ENCODE results near the gene ARL8B.

DNA sequence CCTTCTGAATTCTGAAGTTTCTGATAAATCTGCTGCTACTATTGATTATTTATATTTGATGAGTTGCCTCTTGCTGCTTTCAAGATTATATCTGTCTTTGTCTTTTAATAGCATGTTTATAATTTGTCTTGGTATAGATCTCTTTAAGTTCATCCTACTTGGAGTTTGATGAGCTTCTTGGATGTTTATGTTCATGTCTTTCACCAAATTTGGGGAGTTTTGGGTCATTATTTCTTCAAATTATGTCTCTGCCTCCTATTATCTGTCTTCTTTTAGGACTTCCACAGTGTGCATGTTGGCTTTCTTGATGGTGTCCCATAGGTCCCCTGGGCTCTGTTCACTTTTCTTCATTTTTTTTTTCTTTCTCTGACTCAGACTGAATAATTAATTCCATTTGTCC lies 33.1 kb downstream of the ARL8B start:
- TF ChIP-seq, protein P1, sequence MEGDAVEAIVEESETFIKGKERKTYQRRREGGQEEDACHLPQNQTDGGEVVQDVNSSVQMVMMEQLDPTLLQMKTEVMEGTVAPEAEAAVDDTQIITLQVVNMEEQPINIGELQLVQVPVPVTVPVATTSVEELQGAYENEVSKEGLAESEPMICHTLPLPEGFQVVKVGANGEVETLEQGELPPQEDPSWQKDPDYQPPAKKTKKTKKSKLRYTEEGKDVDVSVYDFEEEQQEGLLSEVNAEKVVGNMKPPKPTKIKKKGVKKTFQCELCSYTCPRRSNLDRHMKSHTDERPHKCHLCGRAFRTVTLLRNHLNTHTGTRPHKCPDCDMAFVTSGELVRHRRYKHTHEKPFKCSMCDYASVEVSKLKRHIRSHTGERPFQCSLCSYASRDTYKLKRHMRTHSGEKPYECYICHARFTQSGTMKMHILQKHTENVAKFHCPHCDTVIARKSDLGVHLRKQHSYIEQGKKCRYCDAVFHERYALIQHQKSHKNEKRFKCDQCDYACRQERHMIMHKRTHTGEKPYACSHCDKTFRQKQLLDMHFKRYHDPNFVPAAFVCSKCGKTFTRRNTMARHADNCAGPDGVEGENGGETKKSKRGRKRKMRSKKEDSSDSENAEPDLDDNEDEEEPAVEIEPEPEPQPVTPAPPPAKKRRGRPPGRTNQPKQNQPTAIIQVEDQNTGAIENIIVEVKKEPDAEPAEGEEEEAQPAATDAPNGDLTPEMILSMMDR (conservative IDR thresholded peaks at IDR 0.05 in 1 of 2, IDR thresholded peaks at IDR 0.05 in 1 of 2; ENCODE audit: extremely low read depth in 1 of 2, insufficient read depth in 1 of 2, low read depth in 1 of 2, low read length in 2 of 2), result no peak
- TF ChIP-seq EZH2 (IDR thresholded peaks at IDR 0.05; ENCODE audit: borderline replicate concordance, low read length), result no peak
